Islet of Langerhans (tissue), 1 donor: ENCODE data around the gene COL5A3.
"Not testable (repeated sequence)": the region's sequence is repeated elsewhere in the genome, so short reads cannot be mapped to it uniquely, and the experiment has no call there.

Source experiments
- FAIRE-seq: peaks from one replicate; lab custom pipeline; 2011; peaks lifted over from hg19 to GRCh38; lab: Jason Lieb, UNC

COL5A3 gene

DNA sequence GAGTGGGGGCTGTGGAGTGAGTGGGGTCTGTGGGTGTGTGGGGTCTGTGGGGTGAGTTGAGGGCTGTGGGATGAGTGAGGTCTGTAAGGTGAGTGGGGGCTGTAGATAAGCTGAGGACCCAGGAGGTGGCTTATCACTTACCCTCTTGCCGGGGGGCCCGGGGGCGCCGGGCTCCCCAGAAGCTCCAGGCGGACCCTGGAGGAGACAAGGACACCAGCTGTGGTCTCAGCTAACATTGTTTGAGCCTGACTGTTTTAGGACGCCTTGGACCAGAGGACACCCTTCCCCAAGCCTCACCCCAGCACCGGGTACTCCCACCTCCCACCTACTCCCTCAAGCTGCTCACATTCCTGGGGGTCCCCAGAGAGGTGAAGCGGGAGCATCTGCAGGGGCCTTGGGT lies 39.8 kb downstream of the COL5A3 start:
- no peak for FAIRE-seq

DNA sequence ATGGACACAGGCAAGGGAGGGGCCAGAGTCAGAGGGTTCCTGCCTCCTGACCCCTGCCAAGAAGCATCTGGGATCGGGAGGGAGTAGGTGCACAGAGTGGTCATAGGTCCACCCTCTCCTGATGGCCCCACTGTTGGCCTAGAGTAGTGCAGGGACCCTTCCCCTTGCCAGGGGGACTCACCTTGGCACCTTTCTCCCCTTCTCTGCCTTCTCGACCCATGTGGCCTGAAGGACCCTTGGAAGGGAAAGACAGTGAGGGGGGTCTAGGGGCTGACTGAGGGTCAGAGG lies 40.7 kb downstream of the COL5A3 start:
- no peak for FAIRE-seq

DNA sequence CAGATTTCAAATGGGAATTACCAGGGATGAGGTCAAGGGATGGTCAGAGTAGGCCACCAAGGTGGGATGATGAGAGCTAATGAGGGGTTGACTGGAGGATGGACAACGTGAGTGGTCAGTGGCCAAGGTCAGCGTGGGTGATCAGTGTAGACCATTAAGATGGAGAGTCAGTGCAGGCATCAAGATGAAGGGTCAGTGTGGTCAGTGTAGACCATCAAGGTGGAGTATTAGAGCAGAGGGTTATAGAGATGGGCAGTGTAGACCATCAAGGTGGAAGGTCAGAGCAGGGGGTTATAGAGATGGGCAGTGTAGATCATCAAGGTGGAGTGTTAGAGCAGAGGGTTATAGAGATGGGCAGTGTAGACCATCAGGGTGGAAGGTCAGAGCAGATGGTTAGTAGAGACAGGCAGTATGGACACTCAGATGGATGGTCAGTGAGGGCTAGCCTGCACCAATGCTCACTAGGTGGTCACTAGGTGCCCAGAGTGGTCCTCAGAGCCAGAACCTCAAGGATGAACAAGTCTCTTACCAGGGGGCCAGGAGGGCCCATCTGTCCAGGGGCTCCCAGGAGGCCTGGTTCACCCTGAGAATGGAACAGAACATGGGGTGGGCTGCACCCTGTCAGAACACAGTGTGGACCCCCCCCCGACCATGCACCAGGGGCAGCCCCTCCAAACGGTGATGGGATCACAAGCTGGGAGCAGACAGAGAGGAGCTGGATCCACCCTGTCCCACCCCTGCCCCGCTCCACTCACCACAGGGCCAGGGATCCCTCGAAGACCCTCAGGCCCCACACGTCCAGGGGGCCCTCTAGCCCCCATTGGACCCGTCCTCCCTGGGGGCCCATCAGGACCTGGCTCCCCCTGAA lies 41.2 kb downstream of the COL5A3 start:
- FAIRE-seq = no peak

DNA sequence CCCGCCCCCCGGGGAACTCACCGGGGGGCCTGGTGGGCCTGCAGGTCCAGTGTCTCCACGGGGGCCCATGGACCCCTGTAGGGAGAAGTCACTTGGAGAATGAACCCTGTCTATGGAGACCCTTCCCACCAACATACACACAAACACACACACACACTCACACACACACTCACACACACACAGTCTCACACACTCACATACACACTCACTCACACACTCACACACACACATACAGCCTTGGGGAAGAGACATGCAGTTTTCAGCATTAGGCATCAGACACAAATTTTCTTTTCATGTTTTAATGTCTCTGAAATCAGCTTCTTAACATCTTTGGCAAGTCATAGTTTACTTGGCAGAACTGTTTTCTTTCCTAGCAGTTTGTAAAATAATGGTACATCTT lies 43.0 kb downstream of the COL5A3 start:
- no peak for FAIRE-seq

DNA sequence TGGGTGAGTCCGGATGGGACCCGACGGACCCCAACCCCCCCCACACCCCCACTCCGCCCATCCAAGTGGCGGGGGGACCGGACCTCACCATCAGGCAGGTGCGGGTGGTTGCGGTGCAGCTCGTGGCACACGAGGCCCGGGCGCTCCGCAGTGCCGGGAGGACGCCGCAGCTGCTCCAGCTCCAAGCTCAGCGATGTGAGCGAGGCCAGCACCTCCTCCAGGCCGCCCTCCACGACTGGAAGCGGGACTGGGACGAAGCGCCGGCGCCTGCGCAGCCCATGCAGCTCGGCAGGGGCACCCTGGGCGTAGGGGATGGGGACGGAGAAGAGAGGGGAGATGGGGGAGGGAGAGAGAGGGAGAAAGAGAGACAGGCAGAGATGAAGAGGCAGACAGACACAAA lies 43.9 kb downstream of the COL5A3 start:
- FAIRE-seq = no peak

DNA sequence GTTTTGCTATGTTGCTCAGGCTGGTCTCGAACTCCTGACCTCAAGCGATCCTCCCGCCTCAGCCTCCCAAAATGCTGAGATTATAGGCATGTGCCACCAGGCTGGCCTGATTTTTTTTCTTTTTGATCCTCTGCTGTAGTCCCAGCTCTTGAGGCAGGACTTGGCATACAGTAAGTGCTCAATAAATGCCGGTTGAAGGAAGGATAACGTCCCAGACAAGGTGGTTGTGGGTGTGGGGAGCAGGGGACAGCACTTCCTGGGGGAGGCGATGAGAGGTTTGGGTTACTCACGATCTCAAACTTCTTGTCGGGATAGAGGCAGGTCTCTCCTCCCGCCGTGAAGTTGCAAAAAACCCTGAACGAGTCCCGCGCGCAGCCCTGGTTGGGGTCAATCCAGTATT lies 44.3 kb downstream of the COL5A3 start:
- no peak for FAIRE-seq

DNA sequence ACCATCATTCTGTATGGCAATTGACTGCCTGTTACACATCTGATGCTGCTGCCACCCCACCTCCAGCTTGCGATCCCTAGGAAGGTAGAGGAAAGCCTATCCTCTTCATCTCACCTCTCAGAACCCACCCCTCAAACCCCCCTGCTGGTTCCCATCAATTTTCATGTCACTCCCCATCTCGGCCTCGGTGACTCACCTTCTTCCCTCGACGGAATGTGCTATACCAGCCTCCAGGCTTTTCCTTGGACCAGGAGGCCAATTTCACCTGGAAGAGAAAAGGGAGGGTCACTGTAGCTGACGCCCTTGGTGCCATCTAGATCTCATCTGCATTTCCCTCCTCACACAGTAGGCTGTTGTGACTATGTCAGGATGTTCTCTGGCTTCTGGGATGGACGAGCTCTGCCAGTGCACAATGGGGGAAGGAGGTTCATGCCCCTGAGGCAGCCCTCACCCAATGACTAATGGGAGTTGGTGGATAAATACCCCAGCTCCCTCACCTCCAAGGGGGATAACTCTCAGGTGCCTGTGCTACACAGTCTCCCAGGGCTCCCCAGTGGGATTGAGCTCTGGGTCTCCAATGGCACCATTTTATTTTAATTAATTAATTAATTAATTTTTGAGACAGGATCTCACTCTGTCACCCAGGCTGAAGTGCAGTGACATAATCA lies 47.5 kb downstream of the COL5A3 start:
- FAIRE-seq = no peak

DNA sequence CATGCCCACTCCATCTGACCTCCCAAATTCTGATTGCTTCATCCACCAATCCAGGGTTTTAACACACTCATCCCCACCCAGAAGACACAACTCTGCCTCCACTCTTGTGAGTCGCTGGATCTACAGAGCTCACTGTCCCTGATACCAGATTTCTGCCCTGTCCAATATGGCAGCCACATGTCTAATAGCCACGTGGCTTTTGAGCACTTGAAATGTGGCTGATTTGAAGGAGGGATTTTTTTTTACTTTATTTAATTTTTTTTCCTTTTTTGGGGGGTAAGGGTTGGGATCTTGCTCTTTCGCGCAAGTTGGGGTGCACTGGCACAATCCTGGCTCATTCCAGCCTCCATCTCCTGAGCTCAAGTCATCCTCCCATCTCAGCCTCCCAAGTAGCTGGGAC lies 49.2 kb downstream of the COL5A3 start:
- no peak for FAIRE-seq

DNA sequence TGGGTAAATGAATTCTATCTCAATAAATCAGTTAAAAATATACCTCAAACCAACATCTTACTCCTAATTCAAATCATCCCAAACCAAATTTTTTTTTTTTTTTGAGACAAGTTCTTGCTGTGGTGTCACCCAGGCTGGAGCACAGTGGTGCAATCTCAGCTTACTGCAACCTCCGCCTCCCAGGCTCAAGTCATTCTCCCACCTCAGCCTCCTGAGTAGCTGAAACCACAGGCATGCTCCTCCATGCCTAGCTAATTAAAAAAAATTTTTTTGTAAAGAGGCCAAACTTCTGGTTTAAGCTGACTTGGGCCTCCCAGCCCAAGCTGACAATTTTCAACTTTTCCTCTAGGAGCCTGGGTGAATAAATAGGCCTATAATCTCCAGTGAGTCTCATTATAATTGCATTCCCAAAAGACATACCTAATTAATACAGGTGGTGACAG lies 51.9 kb downstream of the COL5A3 start:
- FAIRE-seq = no peak

DNA sequence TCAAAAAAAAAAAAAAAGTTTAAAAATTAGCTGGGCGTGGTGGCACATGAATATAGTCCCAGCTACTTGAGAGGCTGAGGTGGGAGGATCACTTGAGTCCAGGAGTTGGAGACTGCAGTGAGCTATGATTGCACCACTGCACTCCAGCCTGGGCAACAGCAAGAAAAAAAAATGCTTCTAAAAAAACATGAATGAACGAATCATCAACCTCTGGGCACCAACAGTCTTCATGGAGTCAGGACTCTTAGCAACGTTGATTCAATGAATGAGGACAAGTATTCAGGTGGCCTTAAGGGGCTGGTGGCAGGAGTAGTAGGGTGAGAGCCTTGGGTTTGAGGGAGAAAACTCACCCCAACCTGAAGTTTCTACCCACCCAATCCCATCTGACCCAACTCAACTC lies 53.3 kb downstream of the COL5A3 start:
- no peak for FAIRE-seq

DNA sequence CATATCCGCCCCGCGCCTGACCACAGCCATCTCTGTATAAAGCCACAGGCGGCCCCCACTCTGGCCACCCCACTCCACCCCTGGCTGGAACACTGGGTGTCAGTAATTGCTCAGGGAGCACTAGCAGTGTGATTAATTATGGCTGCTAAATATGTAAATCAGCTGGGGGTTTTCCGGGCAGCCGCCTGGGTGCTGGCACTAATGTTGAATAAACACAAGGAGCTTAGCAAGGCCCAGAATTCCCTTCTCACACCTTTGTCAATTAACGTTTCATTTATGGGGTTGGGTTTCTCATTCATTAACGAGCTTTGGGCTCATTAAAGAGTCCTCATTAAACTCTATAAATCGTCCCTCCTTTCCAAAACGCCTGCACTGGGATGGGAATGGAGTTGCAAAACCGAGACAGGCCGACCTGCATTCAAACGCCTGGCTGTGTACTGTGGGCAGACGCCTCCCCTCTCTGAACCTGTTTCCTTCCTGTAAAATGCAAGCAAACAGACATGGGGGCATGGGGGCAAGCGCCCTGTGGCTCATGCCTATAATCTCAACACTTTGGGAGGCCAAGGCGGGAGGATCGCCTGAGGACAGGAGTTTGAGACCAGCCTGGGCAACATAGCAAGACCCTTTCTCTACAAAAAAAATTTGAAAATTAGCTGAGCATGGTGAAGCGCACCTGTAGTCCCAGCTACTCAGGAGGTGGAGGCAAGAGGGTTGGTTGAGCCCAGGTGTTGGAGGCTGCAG lies 56.3 kb downstream of the COL5A3 start:
- FAIRE-seq = no peak

DNA sequence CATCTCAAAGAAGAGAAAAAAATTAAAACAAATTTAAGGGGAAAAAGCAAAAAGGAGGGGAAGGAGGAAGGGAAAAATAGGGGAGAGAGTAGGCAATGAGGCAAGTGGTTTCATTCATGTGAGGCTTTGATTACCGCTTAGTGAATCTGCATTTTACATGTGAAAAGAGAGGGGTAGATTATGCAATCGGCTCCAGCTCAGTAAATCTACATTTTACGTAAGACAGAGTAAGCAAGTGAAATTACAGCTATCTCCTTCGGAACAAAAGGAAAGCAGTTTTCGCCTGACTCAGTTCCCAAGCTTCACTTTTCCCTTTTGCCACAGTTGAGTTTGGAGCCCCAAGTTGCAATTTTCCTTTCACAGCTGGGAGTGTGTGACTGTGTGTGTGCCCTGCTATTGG lies 58.0 kb downstream of the COL5A3 start:
- FAIRE-seq = no peak

DNA sequence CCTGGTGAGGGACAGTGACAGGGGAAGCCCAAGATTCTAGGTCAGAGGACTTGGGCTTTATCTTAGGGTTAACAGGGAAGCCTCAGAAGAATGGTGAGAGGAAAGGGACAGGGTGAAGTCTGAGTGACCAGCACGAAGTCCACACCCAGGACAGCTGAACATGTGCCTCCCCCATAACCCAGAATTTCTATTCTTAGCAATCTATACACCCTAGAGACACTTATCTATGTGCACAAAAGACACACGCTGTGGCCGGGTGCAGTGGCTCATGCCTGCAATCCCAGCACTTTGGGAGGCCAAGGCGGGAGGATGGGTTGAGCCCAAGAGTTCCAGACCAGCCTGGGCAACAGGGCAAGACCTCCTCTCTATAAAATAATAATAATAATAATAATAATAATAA lies 62.9 kb downstream of the COL5A3 start:
- FAIRE-seq = no peak

DNA sequence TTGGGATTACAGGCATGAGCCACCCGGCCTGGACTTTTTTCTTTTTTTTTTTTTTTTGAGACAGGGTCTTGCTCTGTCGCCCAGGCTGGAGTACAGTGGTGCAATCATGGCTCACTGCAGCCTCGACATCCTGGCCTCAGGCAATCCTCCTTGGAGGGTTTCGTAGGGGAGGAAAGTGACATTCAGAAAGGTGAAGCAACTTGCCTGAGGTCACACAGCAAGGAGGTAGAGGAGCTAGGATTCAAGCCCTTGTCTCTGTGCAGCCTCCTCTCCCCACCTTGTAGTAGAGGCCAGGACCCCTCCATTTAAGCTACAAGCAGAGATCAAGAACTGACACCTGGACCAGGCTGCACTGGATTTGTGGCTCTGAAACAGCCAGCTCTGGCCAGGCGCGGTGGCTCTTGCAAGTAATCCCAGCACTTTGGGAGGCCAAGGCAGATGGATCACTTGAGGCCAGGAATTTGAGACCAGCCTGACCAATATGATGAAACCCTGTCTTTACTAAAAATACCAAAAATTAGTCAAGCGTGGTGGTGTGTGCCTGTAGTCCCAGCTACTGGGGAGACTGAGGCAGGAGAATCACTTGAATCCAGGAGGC lies 63.7 kb downstream of the COL5A3 start:
- FAIRE-seq = not testable (repeated sequence)

DNA sequence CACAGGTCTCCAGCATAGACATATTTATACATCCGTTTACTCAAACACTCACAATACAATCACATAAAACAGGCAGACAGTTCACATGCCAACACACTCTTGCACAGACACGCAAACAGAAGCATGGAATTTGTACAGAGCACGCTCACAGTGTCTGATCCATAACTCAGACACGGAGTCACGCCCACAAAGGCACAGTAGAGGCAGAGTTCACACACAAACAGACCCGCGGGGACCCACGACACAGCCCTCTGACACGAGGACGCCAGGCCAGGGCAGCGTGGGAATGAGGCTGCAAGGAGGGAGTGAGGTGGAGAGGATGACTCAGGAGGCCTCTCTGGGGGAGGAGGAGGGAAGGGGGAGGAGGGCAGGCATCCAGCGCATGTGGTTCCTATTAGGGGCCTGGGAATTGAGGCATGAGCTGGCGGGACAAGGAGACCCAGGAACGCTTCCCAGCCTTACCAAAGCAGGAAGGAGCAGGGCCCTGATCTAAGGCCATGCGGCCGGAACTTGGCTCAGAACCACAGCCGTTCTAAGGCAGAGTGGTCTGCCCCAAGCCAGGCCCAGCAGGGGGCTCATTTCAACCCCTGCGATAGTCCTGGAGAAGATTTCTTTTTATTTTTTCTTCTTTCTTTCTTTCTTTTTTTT lies 64.9 kb downstream of the COL5A3 start:
- no peak for FAIRE-seq

DNA sequence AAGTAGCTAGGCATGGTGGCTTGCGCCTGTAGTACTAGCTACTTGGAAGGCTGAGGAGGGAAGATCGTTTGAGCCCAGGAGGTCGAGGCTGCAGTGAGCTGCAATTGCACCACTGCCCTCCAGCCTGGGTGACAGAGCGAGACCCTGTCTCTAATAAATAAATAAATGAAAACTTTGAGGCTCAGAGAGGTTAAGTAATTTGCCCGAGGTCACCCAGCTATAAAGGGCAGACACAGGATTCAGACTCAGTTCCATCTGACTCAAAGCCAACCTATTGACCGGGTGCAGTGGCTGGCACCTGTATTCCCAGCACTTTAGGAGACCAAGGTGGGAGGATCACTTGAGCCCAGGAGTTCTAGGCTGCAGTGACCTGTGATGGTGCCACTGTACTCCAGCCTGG lies 66.6 kb downstream of the COL5A3 start:
- FAIRE-seq = no peak

DNA sequence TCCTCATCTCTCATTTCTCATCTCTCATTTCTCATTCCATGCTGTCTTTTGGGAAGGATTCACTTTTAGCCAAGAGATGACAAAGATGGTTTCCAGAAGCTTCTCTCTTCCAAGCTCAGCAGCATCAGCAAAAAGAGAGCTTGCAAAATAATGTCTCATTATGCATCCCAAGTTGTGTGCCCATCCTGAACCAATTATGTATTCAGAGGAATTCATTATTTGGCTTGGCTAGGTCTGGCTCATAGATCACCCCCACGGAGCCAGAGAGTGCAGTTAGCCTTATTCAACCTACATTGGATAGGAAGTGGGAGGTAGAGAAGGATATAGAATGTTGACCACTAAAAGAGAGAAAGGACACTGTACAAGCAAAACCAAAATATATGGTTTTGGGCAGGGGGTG lies 68.6 kb downstream of the COL5A3 start:
- no peak for FAIRE-seq

DNA sequence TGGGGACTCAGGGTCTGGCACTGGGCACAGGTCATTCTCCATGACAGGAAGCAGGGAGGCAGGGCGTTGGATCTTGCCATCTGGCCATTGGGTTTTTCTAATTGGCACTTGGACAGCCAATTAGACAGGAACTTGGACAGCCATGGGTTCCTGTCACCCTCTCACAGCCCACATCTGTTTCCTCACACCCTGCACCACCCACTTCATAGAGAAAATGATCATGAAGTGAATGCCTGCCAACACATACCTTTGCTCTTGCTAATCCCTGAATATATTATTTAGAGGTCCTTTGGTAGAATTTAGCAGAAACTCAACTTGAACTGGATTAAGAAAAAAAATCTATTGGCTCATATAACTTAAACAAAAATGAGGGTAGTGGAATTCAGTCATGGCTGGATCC lies 69.1 kb downstream of the COL5A3 start:
- no peak for FAIRE-seq

DNA sequence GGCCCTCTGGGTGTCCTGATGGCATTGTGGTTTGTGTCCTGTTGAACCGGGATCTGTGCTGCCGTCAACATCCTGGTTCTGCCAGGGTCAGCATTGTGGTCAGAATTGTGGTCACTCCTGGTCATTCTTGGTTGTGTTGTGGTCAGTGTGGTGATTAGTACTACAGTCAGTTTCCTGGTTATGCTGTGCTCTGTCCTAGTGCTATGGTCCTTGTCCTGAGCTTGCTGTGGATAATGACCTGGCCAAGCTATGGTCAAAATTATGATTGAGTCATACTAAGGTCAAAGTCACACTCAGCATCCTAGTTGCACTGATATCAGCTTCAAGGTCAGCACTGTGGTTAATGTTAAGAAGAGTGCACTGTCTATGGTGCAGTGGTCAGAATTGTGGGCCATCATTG lies 69.5 kb downstream of the COL5A3 start:
- FAIRE-seq = no peak

DNA sequence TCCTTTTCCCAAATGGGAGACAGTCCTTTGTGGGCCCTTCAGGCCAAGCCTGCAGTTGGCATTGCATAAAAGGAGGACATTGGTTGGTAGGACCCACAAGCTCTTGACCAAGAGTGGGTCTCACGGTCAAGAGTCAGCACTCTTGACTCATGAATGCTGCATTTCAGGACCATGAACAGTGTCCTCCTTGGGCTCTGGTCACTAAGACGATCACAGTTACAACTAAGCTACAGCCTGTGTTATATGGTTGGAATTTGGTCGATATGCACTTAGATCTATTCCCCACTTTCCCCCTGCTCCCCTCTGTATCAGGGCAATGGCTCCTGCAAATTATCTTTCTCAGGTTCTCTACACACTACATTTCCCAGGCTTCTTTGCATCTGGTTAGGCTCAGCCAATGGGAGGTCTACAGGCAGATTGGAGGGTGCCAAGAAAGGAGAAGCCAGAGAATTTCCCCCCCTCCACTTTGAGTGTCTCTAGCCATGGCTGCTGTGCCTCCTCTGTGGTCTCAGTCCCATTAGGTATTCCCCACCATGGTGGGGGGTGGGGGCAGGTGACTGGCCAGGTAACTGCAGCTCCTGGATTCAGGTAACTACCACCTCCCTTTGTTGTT lies 70.9 kb downstream of the COL5A3 start:
- no peak for FAIRE-seq

DNA sequence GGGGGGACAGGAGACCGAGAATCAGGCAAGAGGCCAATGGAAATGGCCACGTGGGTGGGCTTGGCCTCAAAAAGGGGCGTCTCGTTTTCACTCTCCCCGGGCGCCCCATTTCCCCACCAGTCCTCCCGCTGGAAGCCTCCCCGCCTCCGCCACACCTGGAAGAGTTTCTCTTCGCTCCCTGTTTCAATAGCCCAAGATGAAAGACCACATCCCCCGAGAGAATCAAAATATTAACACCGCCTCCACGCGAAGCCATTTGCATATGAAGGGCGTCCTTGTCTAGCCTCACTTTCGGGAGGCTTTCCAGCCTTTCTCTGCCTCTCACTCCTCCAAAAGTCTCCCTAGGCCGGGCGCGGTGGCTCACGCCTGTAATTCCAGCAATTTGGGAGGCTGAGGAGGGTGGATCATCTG lies 73.3 kb downstream of the COL5A3 start:
- FAIRE-seq = no peak
